Fibroblast of skin of right quadriceps (primary cell): ENCODE measurements around the gene IMPG2.

ENCODE experiments used
- DNase-seq: peaks from one replicate; pipeline ENCODE4 v3.0.0-alpha.2; 2013

The IMPG2 gene

DNA sequence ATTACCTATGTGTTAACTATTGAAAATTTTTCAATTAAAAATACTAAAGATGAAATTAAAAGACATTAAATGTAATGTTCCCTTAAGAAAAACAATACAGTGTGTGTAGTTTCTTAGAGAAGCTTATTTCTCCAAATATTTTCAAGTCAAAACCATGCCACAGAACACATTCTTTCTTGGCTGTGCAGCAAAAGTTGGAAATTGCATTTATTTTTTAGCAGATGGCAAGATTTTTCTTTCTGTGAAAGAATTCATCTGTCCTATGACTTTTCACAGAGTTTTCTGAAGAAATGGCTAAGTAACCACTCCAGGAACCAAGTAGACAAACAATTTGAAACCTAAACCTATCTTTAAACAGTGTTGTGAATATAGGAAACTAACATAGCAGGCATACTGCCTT lies 47.2 kb downstream of the IMPG2 start:
- DNase-seq = no peak

DNA sequence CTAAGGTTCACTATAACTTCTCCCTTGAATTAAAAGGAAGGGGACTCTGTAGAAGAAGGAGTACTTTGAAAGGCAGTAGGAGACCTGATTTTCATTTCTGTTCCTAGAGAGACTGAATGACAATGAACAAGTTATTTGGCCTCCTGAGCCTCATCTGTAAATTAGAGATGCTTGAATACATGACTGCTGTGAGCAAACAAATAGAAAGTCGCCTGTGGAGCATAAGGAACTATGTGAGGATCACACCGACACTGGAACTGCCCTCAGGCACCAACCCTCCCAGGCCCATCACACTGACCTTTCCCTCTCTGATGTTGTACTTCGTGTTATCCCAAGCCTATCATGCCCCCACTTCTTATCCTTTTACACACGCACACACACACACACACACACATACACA lies 48.6 kb downstream of the IMPG2 start:
- no peak for DNase-seq

DNA sequence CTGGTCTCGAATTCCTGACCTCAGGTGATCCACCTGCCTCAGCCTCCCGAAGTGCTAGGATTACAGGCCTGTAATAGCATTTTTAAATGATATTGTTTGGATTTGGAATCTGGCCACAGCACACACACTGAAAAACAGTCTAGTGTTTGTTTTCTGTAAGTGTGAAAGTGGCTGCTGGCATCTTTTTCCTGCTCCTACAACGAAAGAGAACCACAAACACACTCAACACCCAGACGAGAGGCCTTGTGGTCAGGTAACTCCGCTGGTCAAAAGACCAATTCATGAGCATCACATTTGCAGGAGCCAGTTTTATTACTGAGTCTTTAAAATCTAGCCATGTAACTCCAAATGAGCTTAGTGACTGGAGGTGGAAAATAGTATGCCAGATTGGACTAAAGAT lies 50.2 kb downstream of the IMPG2 start:
- no peak for DNase-seq

DNA sequence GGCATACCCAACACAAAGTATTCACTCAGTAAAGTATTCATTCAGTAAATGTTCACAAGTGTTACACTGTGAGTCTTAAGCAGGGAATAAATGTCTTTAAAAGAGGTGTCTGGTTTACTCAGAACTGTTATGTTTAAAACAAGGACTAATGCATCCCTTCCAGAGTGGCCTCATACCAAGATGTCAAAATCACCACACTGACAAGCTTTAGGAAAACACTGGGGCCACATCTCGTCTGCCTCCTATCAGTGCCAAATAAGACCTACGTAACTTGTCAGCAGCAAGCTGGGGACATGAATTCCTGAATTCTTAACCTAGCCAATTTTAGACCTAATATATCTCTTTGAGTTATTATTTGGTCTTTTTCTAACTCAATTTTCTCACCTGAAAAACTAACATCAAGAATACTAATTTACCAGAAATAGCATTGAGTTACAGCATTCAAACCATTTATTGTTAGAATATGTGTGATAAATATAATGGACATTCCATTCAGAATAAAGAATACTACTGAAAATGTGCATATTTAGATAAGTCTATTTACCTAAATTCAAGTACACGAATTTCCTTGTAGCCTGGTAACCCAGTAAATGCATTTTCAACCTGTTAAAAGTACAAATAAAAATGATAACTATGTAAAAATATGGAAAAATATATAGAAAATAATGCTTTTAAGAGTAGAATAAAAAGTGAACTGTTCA lies 51.3 kb downstream of the IMPG2 start:
- DNase-seq = no peak

DNA sequence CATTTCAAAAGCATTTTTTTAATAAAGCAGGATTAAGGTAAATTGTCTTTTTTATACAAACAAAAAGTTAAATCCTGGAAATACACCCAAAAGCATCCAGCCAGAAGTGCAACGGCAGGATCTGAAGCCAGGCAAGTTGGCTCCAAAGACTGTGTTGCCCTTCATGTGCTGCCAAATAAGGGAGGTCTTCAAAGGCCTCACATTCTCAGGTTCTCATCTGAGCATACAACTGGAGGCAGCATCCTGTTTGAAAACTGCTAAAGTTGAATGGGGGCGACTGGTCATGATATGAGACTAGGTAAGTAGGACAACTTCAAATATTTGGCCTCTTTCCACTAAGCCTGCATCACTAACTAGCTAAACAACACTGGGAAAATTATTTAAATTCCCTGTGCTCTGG lies 52.2 kb downstream of the IMPG2 start:
- DNase-seq = no peak

DNA sequence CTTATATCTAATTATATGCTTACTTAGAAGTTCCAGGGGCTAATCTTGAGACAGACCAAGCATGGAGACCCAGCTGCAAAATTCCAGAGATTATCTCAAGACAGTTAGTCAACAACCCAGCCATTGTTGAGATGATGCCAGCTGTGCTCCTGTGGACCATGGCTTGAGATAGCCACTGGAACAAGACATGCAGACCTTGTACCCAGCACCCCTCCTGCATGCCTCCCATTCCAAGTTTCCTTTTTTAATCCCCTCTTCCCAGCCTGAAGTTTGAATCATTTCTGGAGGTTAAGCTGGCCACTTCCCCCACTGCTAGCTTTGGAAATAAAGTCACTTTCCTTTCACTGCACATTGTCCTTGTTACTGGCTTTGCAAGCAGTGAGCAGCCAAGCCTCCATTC lies 53.8 kb downstream of the IMPG2 start:
- no peak for DNase-seq

DNA sequence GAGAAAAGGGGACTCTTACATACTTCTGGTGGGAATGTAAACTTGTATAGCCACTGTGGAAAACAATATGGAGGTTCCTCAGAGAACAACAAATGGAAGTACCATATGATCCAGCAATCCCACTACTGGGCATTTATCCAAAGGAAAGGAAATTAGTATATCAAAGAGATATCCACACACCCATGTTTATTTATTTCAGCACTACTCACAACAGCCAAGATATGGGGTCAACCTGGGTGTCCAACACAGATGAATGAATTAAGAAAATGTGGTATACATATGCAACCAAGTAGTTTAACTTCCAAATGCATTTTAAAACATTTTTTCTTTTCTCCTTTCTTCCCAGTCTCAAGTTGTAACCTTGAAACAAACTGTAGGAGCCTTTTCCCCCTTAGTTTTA lies 54.3 kb downstream of the IMPG2 start:
- DNase-seq = no peak

DNA sequence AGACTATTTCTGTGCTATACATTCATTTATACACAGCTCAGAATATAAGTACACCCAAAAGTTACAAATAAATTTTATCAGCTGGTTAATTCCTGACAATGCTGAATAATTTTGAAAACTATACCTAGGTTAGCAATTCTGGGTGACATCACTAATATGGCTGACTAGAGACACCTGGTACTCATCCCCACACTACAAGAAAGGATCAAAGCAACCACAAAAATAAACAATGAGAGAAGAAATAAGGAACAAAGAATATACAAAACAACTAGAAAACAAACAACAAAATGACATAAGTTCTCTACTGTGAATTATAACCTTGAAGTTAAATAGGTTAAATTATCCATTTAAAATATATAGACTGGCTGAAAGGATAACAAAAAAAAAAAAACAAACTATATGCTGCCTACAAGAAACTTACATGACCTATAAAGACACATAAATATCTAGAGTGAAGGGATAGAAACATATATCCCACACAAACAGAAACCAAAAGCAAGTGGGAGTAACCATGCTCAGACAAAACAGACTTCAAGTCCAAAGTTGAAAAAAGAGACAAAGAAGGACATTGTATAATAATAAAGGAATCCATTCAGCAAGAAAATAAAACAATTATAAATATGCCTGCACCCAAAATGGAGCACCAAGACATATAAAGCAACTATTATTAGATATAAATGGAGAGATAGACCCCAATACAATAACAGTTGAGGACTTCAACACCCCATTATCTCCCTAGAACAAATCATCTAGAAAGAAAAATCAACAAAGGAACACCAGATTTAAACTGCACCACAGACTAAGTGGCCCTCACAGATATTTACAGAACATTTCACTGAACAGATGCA lies 57.8 kb downstream of the IMPG2 start:
- DNase-seq = no peak

DNA sequence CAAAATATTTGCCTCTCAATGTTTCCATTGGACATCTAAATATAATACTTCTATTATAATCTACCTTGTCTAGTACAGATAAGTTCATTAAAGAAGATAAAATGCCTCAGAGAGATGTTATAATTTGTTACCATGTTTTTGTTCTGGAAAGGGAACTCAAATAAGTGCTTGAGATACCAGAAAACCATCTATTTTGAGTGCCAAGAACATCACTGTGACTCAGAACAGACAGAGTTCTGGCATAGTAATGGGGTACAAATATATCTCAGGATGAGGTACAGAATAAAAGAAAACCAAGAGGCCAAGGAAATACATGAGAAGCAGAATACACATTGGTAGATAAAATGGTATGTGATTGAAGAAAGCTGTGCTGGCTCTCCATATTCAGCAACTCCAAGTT lies 58.9 kb downstream of the IMPG2 start:
- peak; percentile 10 for DNase-seq

DNA sequence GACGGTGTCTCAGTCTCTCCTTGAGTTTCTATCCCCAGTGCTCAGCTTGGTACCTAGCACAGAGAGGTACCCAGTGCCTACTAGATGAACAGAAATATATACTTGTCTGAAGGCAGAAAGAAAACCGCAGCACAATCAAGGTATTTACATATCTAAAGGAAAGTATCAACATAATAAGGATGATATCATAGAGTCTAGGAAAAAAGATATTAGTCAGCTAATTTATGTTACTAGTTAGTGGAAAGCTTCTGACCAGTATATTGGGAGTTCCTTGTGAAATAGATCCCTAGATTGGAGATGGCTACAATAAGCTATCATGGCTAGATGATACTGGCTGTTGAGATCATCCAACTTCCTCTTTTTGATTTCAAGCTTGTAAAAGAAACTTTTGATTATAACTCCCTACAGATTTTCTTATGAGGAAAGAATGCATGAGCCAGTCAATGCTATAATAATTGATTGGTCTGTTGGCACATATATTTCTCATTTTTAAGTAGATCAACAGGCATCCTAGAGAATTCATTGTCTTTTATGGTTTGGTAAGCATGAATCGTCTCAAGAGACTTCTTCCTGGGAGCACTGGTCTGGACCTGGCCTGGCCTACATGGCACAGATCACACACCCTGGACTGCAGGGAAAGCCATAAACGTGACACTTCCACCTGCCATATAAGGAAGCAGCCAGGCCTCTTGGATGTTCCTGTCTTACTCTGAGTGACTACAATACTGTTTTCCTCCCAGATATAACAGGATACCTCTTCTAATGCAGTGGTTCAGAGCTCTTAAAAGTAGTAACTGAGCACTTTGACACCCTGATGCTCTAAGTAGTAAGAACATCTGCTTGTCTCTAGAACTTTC lies 60.7 kb downstream of the IMPG2 start:
- DNase-seq = no peak

DNA sequence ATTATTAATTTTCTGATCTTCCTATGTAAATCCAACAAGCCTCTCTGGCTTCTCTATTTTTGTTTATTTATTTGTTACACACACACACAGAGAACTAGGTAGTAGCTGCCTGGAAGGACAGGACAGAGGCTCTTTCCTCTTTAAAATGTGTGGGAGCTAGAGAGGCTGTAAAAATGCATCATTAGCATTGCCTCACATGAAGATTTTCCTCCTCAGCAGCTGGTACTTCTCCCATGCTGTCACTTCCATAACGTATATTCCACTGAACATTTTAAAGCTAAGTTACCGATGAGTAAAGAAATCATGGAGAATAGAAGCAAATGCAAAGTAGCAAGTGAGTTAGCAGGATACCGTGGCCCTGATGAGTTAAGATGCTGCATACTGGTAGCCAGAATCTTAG lies 63.9 kb downstream of the IMPG2 start:
- DNase-seq = no peak

DNA sequence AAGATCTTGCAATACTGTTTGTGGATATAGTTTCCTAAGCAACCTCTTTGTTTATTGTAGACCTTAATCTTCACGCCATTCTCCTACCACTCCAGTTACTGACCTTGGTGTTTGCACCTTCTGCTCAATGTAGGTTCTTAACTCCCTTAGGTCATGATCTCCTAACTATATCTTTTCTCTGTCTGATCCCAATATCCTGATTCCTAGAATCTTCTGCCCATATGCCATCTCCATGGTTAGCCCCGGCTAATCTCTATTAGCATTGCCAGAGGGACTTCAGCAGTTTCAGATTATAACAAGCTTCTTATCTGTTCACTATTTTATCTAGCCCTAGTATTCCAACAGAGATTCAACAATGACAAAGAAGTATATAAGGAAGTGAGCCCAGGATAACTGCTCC lies 64.9 kb downstream of the IMPG2 start:
- DNase-seq = no peak

DNA sequence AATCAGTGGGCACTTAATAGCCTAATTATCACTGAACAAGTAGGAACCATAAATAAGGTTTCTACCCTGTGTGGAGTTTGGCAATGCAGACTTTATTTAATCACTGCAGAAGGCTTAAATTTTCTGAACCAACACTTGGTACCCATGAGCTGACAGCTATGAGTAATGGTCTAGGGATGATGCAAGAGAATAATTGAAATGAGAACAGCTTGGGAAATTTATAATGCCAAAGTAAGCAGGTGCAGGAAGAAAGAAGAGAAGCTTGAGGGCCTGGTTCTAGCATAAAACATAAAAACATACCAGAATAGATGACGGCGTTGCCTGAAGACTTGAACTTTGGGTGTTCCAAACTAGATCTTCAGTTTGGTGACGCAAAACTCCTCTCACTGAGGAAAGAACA lies 67.0 kb downstream of the IMPG2 start:
- no peak for DNase-seq

DNA sequence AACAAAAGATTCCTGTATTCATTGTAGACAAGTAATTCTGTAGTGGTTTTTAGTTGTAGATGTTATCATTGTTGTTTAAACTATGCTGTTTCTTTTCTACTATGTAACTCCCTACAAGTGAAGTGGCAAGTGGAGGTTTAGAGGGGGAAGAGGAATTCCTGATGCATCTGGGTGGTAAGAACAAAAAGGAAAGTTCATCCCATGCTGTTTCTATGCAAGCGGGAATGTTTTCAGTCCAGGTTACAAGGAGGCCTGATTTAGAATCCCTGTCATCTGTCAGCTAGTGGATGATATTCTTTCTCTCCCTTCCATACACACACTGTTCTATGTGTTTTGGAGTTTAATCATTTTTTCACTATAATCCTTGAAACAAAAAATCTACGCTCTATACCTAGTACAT lies 67.4 kb downstream of the IMPG2 start:
- no peak for DNase-seq

DNA sequence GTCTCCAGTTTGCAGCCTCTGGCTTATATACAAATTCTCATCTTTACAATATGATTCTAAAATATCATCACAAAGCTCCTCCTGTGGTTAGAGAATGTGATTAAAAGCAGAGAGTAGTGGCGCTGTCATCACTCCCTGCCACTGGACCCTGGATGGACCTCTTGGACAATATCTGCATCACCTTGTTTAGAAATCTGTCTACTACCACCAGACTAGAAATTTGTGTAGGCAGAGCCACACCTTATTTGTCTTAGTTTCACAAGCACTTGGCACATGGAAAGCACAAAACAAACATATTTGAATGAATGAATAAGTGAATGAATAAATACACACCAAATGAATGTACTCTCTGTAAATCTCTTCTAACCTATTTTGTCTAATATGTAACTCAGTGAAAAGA lies 68.1 kb downstream of the IMPG2 start:
- no peak for DNase-seq

DNA sequence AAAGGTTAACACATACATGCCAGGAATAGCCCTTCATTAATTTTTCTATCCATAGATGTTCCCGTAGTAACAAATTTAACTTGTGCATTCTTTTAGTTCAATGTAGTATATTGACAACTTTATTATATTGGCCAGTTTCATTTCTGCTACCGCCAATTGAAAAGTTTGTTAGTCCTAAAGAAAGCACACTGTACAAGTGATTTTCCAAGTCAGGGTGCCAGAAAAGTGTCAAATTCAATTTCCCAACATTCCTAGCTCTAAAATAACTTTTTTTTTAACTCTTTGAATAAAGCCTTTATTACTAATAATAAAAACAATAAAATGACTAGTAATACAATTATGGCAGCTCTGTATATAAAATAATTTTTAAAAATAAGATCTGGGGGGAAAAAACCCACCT lies 68.9 kb downstream of the IMPG2 start:
- DNase-seq = no peak

DNA sequence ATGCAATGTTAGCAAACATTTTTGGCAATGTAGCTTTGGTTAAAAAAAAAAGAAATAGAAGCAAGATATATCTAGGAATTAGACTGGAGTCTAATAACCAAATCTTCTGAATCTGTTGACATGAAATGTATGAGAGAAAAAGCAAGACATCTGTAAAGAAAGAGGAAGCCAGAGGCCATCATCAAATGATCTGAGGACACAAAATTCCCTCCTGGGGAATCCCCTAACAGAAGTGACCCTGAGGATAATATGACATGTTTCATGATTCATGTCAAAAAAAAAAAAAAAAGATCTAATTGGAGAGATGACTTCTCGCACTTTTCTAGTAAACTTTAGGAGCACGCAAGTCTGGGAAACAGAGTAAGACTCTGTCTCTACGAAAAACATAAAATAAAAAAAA lies 70.9 kb downstream of the IMPG2 start:
- no peak for DNase-seq

DNA sequence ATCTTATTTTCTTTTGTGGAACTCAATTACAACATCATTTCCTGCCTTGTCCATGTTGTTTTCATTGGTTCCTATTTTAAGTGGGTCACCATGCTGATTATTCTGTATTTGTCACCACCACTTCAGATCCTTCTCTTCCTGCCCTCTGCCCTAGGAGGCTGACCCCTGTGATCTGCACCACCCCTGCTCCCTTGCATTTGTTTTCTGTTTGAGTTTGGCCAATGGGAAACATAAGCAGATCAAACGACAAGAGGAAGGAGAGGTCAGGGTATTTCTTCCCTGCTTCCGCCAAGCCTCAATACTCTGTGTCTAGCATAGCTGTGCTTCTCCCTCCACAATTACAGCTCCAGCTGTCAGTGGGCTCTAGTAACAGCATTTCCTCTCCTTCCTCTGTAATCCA lies 71.6 kb downstream of the IMPG2 start:
- no peak for DNase-seq

DNA sequence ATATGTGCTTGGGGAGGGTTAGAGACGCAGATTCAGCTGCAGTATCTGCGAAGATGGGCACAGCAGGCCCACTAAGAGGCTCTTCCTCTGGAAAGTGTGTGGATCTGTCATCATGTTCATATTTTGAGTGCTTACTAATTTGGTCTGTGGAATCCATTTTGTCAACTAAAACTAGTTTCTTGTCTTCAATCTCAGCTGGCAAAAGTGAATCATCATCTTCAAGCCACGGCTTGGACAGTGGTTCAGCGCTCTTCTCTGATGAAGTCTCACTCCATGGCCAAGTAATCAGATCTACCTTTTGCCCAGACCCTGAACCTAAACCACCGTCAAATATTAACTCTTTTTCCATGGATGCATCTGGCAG lies 76.2 kb downstream of the IMPG2 start:
- peak; percentile 29 for DNase-seq

DNA sequence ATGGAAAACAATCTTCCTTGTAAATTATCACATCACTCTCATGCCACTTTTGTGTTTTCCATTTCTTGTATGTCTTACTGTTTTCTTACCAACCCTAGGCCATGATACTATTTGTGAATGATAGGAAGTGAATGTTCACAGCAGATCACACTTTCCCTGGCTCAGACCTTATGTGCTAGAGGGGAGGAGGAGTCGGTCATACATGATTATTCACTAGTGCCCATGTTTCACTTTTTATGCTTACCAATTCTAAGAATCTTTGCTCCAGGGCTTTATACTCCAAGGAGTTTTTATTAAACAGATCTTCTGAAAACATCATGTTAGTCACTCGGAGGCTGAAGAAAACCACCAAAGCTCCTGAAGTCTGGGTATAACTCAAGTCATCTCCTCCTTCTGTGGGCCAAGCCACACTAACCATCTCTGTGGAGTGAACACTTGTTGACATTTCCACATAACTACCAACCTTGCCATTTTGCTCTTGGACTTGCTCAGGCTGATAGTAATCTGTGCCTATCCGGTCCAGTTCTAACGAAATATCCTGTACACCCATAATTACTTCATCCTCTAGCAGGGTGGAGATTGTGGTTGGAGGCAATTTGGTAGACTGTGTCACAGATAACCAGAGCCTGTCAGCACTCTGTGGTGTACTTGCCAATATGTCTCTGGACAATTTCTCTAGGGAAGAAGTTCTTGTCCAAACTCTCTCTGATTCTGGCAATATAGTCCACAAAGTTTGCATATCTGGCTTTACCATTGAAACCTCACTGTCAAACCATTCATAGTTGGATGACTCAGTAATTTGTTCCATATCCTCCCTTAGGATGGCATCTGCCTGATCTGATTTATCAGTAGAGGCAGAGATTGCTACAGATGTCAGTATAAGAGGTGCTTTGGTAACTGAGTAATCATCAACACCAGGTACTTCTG lies 76.8 kb downstream of the IMPG2 start:
- DNase-seq = peak; percentile 64

DNA sequence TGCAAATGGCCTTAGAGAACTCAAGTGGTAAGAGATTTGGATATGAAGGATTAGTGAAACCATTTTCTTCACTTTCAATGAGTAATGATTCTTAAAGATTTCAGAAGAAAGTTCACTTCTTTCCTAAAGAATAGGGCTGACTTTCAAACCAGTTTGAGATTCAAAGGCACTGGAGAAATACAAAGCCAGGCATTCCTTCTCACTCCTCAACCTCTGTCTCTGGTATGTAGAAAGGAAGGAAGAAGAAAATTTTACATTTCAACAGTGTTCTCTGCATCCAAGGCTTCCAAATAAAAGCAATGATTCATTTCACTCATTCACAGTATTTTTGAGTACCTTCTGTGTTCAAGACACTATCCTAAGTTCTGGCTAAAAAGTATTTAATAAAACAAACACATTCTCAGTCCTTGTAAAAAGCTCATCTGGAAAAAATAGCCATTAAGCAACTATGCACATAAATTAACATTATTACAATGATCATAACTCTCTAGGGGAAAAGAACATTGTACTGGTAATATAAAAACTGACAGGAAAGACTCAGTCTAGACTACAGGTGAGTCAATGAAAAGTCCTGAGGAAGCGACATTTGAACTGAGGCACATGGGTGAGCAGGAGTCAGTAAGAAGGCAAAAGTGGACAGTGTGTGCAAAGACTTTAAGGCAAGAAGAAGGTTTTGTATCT lies 79.5 kb downstream of the IMPG2 start:
- no peak for DNase-seq

DNA sequence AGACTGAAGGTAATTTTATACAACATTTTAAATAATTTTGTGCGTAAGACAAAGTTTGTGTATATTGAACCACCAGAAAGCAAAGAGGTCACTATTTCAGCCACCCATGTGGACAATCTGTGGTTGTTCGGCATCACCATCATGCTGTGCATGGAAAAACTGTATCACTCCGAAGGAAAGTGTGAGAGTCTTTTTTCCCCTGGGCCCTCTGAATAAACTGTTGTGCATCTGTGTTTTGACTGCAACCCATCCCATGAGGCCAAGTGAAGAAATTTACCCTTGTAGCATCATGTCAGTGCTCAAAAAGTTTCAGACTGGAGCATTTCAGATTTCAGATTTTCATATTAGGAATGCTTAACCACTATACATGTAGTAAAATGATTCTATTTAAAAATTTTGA lies 85.3 kb downstream of the IMPG2 start:
- no peak for DNase-seq
